A549 (cell line): Measurements from ENCODE around the gene SCUBE1. TPM values are rescaled to one million over a fixed set of nuclear protein-coding genes. Genes with fewer than 3 reads are reported as not detected.

Source experiments
- ATAC-seq, 2 experiments: fragments of 200-7000 bp in 1 of 2; fragments of >200 bp in 1 of 2; cut with Nextera tagmentation in 1 of 2; cut with Tn5 transposase in 1 of 2; 3 replicates each; pipeline versions ENCODE4 v1.8.0 to v1.9.1; 2018 to 2020; ENCODE audit warnings: mild to moderate bottlenecking in 1 of 2, moderate library complexity in 1 of 2
- CTCF ChIA-PET: fragments of 300-600 bp; sonication (Branson Sonifier 250); formaldehyde crosslinking; extraction: SDS; loops from one replicate; lab custom pipeline; 2021; ENCODE audit warnings: antibody characterized with exemption, inconsistent platforms; lab: Yijun Ruan, JAX
- POLR2A ChIA-PET: fragments of 350-600 bp; formaldehyde crosslinking; extraction: SDS; loops from one replicate; lab custom pipeline; 2021; ENCODE audit warnings: antibody characterized with exemption, inconsistent platforms; lab: Yijun Ruan, JAX
- DNase-seq, 2 experiments: peaks; one replicate each; pipeline versions ENCODE4 v3.0.0 to v3.0.0-alpha.2; 2011 to 2016; ENCODE audit warnings: low read depth in 1 of 2, low spot score in 1 of 2
- FAIRE-seq: peaks from 2 replicates; lab custom pipeline; 2011; peaks lifted over from hg19 to GRCh38; lab: Jason Lieb, UNC
- H3K27ac ChIP-seq, 2 experiments: fragments of >200 bp; sonication (Bioruptor Twin); formaldehyde crosslinking; 3 replicates each; pipeline ENCODE4 v1.5.1; 2016 to 2017
- H3K4me1 ChIP-seq: fragments of >200 bp; sonication (Bioruptor Twin); formaldehyde crosslinking; 3 replicates; pipeline ENCODE4 v1.6.1; 2016
- H3K4me2 ChIP-seq: fragments of >200 bp; sonication (Bioruptor Twin); formaldehyde crosslinking; 3 replicates; pipeline ENCODE4 v1.6.1; 2016
- H3K4me3 ChIP-seq: fragments of >200 bp; sonication (Bioruptor Twin); formaldehyde crosslinking; 3 replicates; pipeline ENCODE4 v1.5.1; 2016
- H3K9me3 ChIP-seq: fragments of >200 bp; sonication (Bioruptor Twin); formaldehyde crosslinking; 3 replicates; pipeline ENCODE4 v1.6.1; 2016
- CBX8 ChIP-seq: fragments of 200-600 bp; sonication (generic); IDR thresholded peaks from 2 replicates; pipeline ENCODE4 v1.6.1; 2016
- CEBPB ChIP-seq, 2 experiments: fragments of >200 bp in 1 of 2; sonication (Bioruptor Twin) in 1 of 2; formaldehyde crosslinking in 1 of 2; IDR thresholded peaks; 2 replicates each; pipeline ENCODE4 v1.6.1; 2012 to 2016
- CHD2 ChIP-seq: fragments of 150-350 bp; IDR thresholded peaks from 2 replicates; pipeline ENCODE4 v1.6.1; 2014; ENCODE audit warnings: low read length; ENCODE audit not compliant: partially characterized antibody
- CTCF ChIP-seq: fragments of >200 bp; sonication (Bioruptor Twin); formaldehyde crosslinking; IDR thresholded peaks from 3 replicates; pipeline ENCODE4 v1.5.1; 2016
- ELK1 ChIP-seq: fragments of 150-350 bp; IDR thresholded peaks from 2 replicates; pipeline ENCODE4 v1.6.1; 2014; ENCODE audit warnings: low read depth, mild to moderate bottlenecking, low read length
- FOSL2 ChIP-seq, 2 experiments: fragments of 450-650 bp in 1 of 2; fragments of >200 bp in 1 of 2; sonication (Bioruptor Twin) in 1 of 2; formaldehyde crosslinking; IDR thresholded peaks; 2 replicates each; pipeline versions ENCODE4 v1.5.0 to v1.6.1; 2016 to 2020; ENCODE audit warnings: mild to moderate bottlenecking in 1 of 2, moderate library complexity in 1 of 2
- GATA3 ChIP-seq: IDR thresholded peaks from 2 replicates; pipeline ENCODE4 v1.6.1; 2012; ENCODE audit warnings: borderline replicate concordance
- HEYL ChIP-seq: fragments of 250-450 bp; sonication (Bioruptor Pico); IDR thresholded peaks from 2 replicates; pipeline ENCODE4 v1.8.0; 2021; ENCODE audit warnings: mild to moderate bottlenecking, moderate library complexity
- HOXA7 ChIP-seq: fragments of 250-450 bp; sonication (Bioruptor Pico); IDR thresholded peaks from 2 replicates; pipeline ENCODE4 v1.5.0; 2020; ENCODE audit warnings: mild to moderate bottlenecking, moderate library complexity
- MAFK ChIP-seq: fragments of 450-650 bp; IDR thresholded peaks from 2 replicates; pipeline ENCODE4 v1.6.1; 2014; ENCODE audit not compliant: partially characterized antibody
- MAZ ChIP-seq: fragments of 150-350 bp; IDR thresholded peaks from 2 replicates; pipeline ENCODE4 v1.6.1; 2014; ENCODE audit warnings: antibody characterized with exemption, low read depth, low read length, borderline replicate concordance
- MYC ChIP-seq: IDR thresholded peaks from 2 replicates; pipeline ENCODE4 v1.6.1; 2012; ENCODE audit warnings: mild to moderate bottlenecking, inconsistent platforms, low read length, improper control_type of control experiment, borderline replicate concordance
- NFE2L2 ChIP-seq: fragments of 150-350 bp; conservative IDR thresholded peaks from 2 replicates; pipeline ENCODE4 v1.6.1; 2014; ENCODE audit warnings: low read length
- POLR2A ChIP-seq: IDR thresholded peaks from 2 replicates; pipeline ENCODE4 v1.6.1; 2012; ENCODE audit warnings: mild to moderate bottlenecking, low read length
- POLR2AphosphoS2 ChIP-seq: conservative IDR thresholded peaks from 2 replicates; pipeline ENCODE4 v1.6.1; 2012; ENCODE audit warnings: low read length, improper control_type of control experiment, inconsistent platforms
- RAD21 ChIP-seq, 2 experiments: fragments of >200 bp in 1 of 2; sonication (Bioruptor Twin) in 1 of 2; formaldehyde crosslinking in 1 of 2; IDR thresholded peaks in 1 of 2; conservative IDR thresholded peaks in 1 of 2; 2 replicates in 1 of 2; 3 replicates in 1 of 2; pipeline ENCODE4 v1.6.1; 2012 to 2018; ENCODE audit warnings: inconsistent platforms in 1 of 2
- SMC3 ChIP-seq: fragments of >200 bp; sonication (Bioruptor Twin); formaldehyde crosslinking; IDR thresholded peaks from 3 replicates; pipeline ENCODE4 v1.6.1; 2018; ENCODE audit warnings: inconsistent platforms
- ZC3H11A ChIP-seq: fragments of 450-650 bp; IDR thresholded peaks from 2 replicates; pipeline ENCODE4 v1.6.1; 2014; ENCODE audit warnings: antibody characterized with exemption, mild to moderate bottlenecking
- ZNF302 ChIP-seq: fragments of 250-450 bp; sonication (Bioruptor Pico); IDR thresholded peaks from 2 replicates; pipeline ENCODE4 v1.9.0; 2021; ENCODE audit warnings: inconsistent platforms, mild to moderate bottlenecking, moderate library complexity
- ZSCAN20 ChIP-seq: fragments of 250-450 bp; sonication (Bioruptor Pico); IDR thresholded peaks from 2 replicates; pipeline ENCODE4 v1.8.0; 2022; ENCODE audit warnings: mild to moderate bottlenecking, moderate library complexity
- WGBS: methylation state at CpG from one replicate; pipeline ENCODE4 v1.1.6; 2017; ENCODE audit errors: missing lambda C conversion rate; 5-methylcytosine and 5-hydroxymethylcytosine counted together
- polyA plus RNA-seq, 4 experiments: library from polyadenylated mRNA; depleted of rRNA in 3 of 4; stranded (reverse); fragments of >200 nt; fragmentation: RNase III in 1 of 4; extraction: RNeasy Plus Mini Kit Qiagen cat#74134 plus additional on column Dnase treatment in 1 of 4; gene quantifications; 2 replicates in 3 of 4; 3 replicates in 1 of 4; pipeline ENCODE4 v1.2.3, GENCODE V29; 2011 to 2017
- TF ChIP-seq, protein P1 (sequence below): fragments of >200 bp; sonication (Bioruptor Twin); formaldehyde crosslinking; IDR thresholded peaks from 2 replicates; pipeline ENCODE4 v1.6.1; 2016
- TF ChIP-seq, protein P2 (sequence below): fragments of 200-600 bp; sonication (generic); IDR thresholded peaks from 2 replicates; pipeline ENCODE4 v1.6.1; 2016; ENCODE audit warnings: antibody characterized with exemption, mild to moderate bottlenecking, moderate library complexity
- TF ChIP-seq, protein P3 (sequence below): IDR thresholded peaks from 2 replicates; pipeline ENCODE4 v1.6.1; 2012; ENCODE audit warnings: low read depth, borderline replicate concordance

SCUBE1 gene
- polyA plus RNA-seq, 2 of the 4 experiments (the other 2 are of a cell fraction), result 0.01 to 0.12 TPM

- ATAC-seq (peak in 1 of 2 experiments; percentile 15; a peak in 3 of 6 replicates), FAIRE-seq (no peak), DNase-seq (no peak)
- no peaks in the 10 kb centered on the region for H3K4me1 ChIP-seq
- no peak overlapping the region for H3K27ac ChIP-seq
- H3K4me3 ChIP-seq, result no peak overlapping the region
- no peaks in the 10 kb centered on the region for H3K9me3 ChIP-seq
- TF ChIP-seq, protein P1, sequence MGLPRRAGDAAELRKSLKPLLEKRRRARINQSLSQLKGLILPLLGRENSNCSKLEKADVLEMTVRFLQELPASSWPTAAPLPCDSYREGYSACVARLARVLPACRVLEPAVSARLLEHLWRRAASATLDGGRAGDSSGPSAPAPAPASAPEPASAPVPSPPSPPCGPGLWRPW, result no peak
- TF ChIP-seq HOXA7 (CRISPR knock-in tag), result no peak
- no peak for TF ChIP-seq CTCF
- TF ChIP-seq ELK1, result no peak
- no peak for TF ChIP-seq HEYL (CRISPR knock-in tag)
- TF ChIP-seq CHD2, result no peak
- TF ChIP-seq ZNF302, result no peak
- TF ChIP-seq POLR2AphosphoS2, result no peak
- TF ChIP-seq CEBPB (IDR thresholded peaks at IDR 0.05), result no peak
- no peak for TF ChIP-seq MYC
- no peak for TF ChIP-seq CBX8
- no peak for TF ChIP-seq MAFK
- no peak for TF ChIP-seq GATA3
- no peak for TF ChIP-seq ZC3H11A
- TF ChIP-seq ZSCAN20, result no peak
- TF ChIP-seq POLR2A, result no peak
- TF ChIP-seq NFE2L2, result no peak
- H3K4me2 ChIP-seq, result no peak overlapping the region
- WGBS, result 20% methylated on average over 2 of the region's 9 CpGs
- POLR2A ChIA-PET, result no interaction called here
- CTCF ChIA-PET, result interaction anchor here (0.7 to 4.5 kb wide), 13 partner anchors 8 to 714 kb away, joined by 3 to 30 read pairs (median 4); no protein-coding TSS in a partner anchor
Observed at GRCh38 chr22:43230571-43230970, 112.6 kb downstream of the SCUBE1 start.

DNA sequence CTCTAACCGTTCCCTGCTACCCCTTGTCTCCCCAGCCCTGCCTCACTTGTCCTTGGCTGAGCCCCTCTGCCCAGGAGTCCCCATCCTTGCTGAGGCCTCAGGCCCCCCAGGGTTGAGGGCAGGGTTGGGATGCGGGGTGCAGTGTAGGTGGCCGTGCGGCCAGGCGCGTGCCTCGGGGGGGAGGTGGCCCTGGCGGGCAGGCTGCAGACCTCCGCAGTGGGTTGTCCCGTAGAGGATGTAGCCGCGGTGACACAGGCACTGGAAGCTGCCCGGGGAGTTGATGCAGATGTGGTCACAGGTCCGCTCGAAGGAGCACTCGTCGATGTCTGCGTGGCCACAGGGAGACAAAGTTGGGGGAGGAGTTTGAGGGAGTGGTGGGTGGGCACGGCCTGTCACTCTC is 114.3 kb downstream of the SCUBE1 start:
- ATAC-seq (no peak), DNase-seq (no peak), FAIRE-seq (no peak)
- ChIA-PET POLR2A (no interaction called here), CTCF (interaction anchor here (1.1 to 4.5 kb wide), 6 partner anchors 8 to 156 kb away, joined by 3 to 30 read pairs (median 4); no protein-coding TSS in a partner anchor)
- H3K27ac ChIP-seq, result no peak overlapping the region
- H3K4me3 ChIP-seq, result no peak overlapping the region
- WGBS, result 75% methylated on average over 12 of the region's 19 CpGs
- H3K4me1 ChIP-seq, result no peaks in the 10 kb centered on the region
- H3K4me2 ChIP-seq, result no peak overlapping the region
- H3K9me3 ChIP-seq, result no peaks in the 10 kb centered on the region
- TF ChIP-seq POLR2A (no peak), FOSL2 (IDR thresholded peaks at IDR 0.05) (no peak), FOSL2 (CRISPR knock-in tag; IDR thresholded peaks at IDR 0.05) (no peak)
- TF ChIP-seq, protein P1, result no peak

- Histone ChIP-seq H3K27ac (no peak overlapping the region), H3K4me2 (no peak overlapping the region), H3K4me1 (no peaks in the 10 kb centered on the region), H3K4me3 (no peak overlapping the region), H3K9me3 (no peaks in the 10 kb centered on the region)
- DNase-seq (peak; percentile 35 to 53), ATAC-seq (peak in 1 of 2 experiments; percentile 77; a peak in 3 of 6 replicates), FAIRE-seq (no peak)
- peak; percentile 23; the same call in 1 of the 3 replicates for TF ChIP-seq CTCF
- TF ChIP-seq SMC3, result no peak
- TF ChIP-seq MAZ, result no peak
- TF ChIP-seq, protein P2, sequence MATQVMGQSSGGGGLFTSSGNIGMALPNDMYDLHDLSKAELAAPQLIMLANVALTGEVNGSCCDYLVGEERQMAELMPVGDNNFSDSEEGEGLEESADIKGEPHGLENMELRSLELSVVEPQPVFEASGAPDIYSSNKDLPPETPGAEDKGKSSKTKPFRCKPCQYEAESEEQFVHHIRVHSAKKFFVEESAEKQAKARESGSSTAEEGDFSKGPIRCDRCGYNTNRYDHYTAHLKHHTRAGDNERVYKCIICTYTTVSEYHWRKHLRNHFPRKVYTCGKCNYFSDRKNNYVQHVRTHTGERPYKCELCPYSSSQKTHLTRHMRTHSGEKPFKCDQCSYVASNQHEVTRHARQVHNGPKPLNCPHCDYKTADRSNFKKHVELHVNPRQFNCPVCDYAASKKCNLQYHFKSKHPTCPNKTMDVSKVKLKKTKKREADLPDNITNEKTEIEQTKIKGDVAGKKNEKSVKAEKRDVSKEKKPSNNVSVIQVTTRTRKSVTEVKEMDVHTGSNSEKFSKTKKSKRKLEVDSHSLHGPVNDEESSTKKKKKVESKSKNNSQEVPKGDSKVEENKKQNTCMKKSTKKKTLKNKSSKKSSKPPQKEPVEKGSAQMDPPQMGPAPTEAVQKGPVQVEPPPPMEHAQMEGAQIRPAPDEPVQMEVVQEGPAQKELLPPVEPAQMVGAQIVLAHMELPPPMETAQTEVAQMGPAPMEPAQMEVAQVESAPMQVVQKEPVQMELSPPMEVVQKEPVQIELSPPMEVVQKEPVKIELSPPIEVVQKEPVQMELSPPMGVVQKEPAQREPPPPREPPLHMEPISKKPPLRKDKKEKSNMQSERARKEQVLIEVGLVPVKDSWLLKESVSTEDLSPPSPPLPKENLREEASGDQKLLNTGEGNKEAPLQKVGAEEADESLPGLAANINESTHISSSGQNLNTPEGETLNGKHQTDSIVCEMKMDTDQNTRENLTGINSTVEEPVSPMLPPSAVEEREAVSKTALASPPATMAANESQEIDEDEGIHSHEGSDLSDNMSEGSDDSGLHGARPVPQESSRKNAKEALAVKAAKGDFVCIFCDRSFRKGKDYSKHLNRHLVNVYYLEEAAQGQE, result no peak
- TF ChIP-seq RAD21 (conservative IDR thresholded peaks at IDR 0.05 in 1 of 2, IDR thresholded peaks at IDR 0.05 in 1 of 2), result peak in 1 of 2 experiments; percentile 56; a peak in 2 of 5 replicates
- no peak for TF ChIP-seq CBX8
- TF ChIP-seq, protein P3, sequence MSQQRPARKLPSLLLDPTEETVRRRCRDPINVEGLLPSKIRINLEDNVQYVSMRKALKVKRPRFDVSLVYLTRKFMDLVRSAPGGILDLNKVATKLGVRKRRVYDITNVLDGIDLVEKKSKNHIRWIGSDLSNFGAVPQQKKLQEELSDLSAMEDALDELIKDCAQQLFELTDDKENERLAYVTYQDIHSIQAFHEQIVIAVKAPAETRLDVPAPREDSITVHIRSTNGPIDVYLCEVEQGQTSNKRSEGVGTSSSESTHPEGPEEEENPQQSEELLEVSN, result no peak
- no peak for TF ChIP-seq POLR2AphosphoS2
- ChIA-PET POLR2A (no interaction called here), CTCF (interaction anchor here (1.2 to 1.5 kb wide), 4 partner anchors 9 to 41 kb away, joined by 3 to 5 read pairs (median 4); partner anchors contain the start of gene TTLL12)
- WGBS, result 28% methylated on average over 8 of the region's 8 CpGs
Observed at GRCh38 chr22:43228330-43228729, 114.8 kb downstream of the SCUBE1 start.
